Aorta (tissue), 5 donors: Measurements from ENCODE around the gene BRMS1L. TPM values are rescaled to one million over a fixed set of nuclear protein-coding genes. Genes with fewer than 3 reads are reported as not detected.
"Not testable (repeated sequence)": the region's sequence is repeated elsewhere in the genome, so short reads cannot be mapped to it uniquely, and the experiment has no call there.

Experiments used
- ATAC-seq: fragments of 200-7000 bp; cut with Tn5 transposase; one replicate; pipeline ENCODE4 v1.9.1; 2022; ENCODE audit warnings: moderate library complexity; ENCODE audit not compliant: low FRiP score
- DNase-seq, 2 donors: peaks; one replicate each; pipeline ENCODE4 v3.0.0-alpha.2; 2020
- H3K27ac ChIP-seq, 2 donors: one replicate each; pipeline ENCODE4 v1.5.1; 2013; ENCODE audit warnings: low read length in 2 of 2, mild to moderate bottlenecking in 2 of 2, moderate library complexity in 2 of 2, control low read depth in 1 of 2, inconsistent platforms in 1 of 2, low read depth in 1 of 2
- H3K27me3 ChIP-seq, 2 donors: one replicate each; pipeline ENCODE4 v1.6.1; 2013; ENCODE audit warnings: control low read depth in 1 of 2, low read length in 1 of 2, mild to moderate bottlenecking in 1 of 2, moderate library complexity in 1 of 2; ENCODE audit not compliant: insufficient read depth in 2 of 2, control insufficient read depth in 1 of 2
- H3K36me3 ChIP-seq, 2 donors: one replicate each; pipeline ENCODE4 v1.6.1; 2013; ENCODE audit warnings: control low read depth in 1 of 2, low read length in 1 of 2, mild to moderate bottlenecking in 1 of 2; ENCODE audit not compliant: insufficient read depth in 2 of 2, control insufficient read depth in 1 of 2
- H3K4me1 ChIP-seq, 2 donors: one replicate each; pipeline ENCODE4 v1.6.1; 2013; ENCODE audit warnings: low read length in 2 of 2, control low read depth in 1 of 2, mild to moderate bottlenecking in 1 of 2, moderate library complexity in 1 of 2; ENCODE audit not compliant: insufficient read depth in 2 of 2, control insufficient read depth in 1 of 2
- H3K4me3 ChIP-seq, 2 donors: one replicate each; pipeline ENCODE4 v1.5.1; 2013; ENCODE audit warnings: low read length in 2 of 2, control low read depth in 1 of 2, mild to moderate bottlenecking in 1 of 2
- H3K9me3 ChIP-seq: one replicate; pipeline ENCODE4 v1.6.1; 2013; ENCODE audit warnings: mild to moderate bottlenecking, low read length; ENCODE audit not compliant: control insufficient read depth
- WGBS, 2 donors: extraction: QIAGEN DNeasy Blood & Tissue Kit; methylation state at CpG; one replicate each; pipeline ENCODE4 v1.1.7; 2013; 5-methylcytosine and 5-hydroxymethylcytosine counted together
- intact Hi-C, 2 donors: fragments of 100-400 bp; cut with DNase I; formaldehyde crosslinking; loops; one replicate each; pipeline versions ENCODE4 v1.14.2 to v1.15.0; 2022
- polyA plus RNA-seq, 2 donors: library from polyadenylated mRNA; stranded (reverse); fragments of 200-250 nt; gene quantifications; one replicate each; pipeline ENCODE4 v1.2.3, GENCODE V29; 2013
- total RNA-seq, 2 donors: library from RNA; stranded (reverse); fragmentation: NEBNext Ultra II Directional; extraction: Animal tissue kit (Norgen Biotek cat#: 25700); gene quantifications; one replicate each; pipeline ENCODE4 v1.2.1, GENCODE V29; 2021
- donor health status: healthy with polysubstance abuse.
- donor health status: Bipolar disorder and iron deficiency.
- donor health status: DM: no; HTN: no; CAD: no.
- donor health status: DM: no; HTN: no; CAD: no.
- donor health status: DM: yes; HTN: yes; CAD: no.

Gene BRMS1L
- total and polyA plus RNA-seq, 4 donors = 9.6 to 20.9 (median 14.2) TPM

DNA sequence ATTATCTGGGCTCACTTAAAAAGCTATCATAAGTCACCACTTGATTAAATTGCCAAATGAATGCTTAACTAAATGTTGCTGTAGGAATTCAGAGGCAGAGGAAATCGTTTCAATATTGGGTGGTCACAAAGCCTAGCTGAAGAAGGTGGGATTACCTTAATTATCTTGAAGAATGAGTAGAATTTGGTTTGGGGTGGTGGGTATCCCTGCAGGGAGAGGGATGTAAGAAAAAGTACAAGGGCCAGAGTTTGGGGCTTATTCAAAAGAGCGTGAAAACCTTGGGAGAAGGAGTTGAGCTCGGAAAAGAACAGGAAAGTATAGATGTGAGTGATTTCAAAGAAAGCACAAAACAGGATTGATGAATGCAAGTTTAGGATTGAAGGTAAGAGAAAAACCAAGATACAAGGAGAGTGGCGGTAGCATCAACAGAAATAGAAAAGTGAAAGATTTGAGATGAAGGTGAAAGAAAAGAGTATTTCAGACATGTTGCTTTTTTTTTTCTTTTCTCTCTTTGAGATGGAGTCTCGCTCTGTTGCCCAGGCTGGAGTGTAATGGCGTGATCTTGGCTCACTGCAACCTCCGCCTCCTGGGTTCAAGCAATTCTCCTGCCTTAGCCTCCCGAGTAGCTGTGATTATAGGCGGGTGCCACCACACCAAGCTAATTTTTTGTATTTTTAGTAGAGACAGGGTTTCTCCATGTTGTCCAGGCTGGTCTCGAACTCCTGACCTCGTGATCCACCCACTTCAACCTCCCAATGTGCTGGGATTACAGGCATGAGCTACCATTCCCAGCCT is 1.7 kb downstream of the BRMS1L start:
- Histone ChIP-seq H3K27ac (no peak overlapping the region), H3K4me3 (no peak overlapping the region), H3K4me1 (no peaks in the 10 kb centered on the region), H3K27me3 (no peaks in the 10 kb centered on the region), H3K36me3 (no peaks in the 10 kb centered on the region), H3K9me3 (no peaks in the 10 kb centered on the region)
- intact Hi-C loops = loop anchor here in 1 of 2 donors (5.0 kb wide), 1 partner anchor 39 kb away; no protein-coding TSS in a partner anchor
- WGBS, 2 donors = 93% methylated on average over 11 of the region's 11 CpGs
- DNase-seq (no peak), ATAC-seq (no peak)

GRCh38 chr14:35829449-35829848 is 3.3 kb downstream of the BRMS1L start:
- intact Hi-C loops = loop anchor here in 1 of 2 donors (5.0 kb wide), 1 partner anchor 38 kb away; no protein-coding TSS in a partner anchor

GRCh38 chr14:35835208-35835982 is 9.3 kb downstream of the BRMS1L start:
- no peaks in the 10 kb centered on the region for H3K36me3 ChIP-seq
- no peaks in the 10 kb centered on the region for H3K9me3 ChIP-seq
- intact Hi-C loops = no loop called here
- 83 to 87% methylated on average over 5 of the region's 5 CpGs for WGBS, 2 donors
- H3K27me3 ChIP-seq = no peaks in the 10 kb centered on the region
- H3K27ac ChIP-seq = no peak overlapping the region
- H3K4me1 ChIP-seq = no peaks in the 10 kb centered on the region
- ATAC-seq (no peak), DNase-seq (no peak)
- H3K4me3 ChIP-seq = no peak overlapping the region

More at GRCh38 chr14:35829449-35829848, 3.3 kb downstream of the BRMS1L start:
- Histone ChIP-seq H3K9me3 (no peaks in the 10 kb centered on the region), H3K27me3 (no peaks in the 10 kb centered on the region), H3K27ac (no peak overlapping the region), H3K4me1 (no peaks in the 10 kb centered on the region), H3K4me3 (no peak overlapping the region), H3K36me3 (no peaks in the 10 kb centered on the region)
- DNase-seq (no peak), ATAC-seq (no peak)
- 5 to 19% methylated on average over 1 of the region's 1 CpG for WGBS, 2 donors

- H3K27me3 ChIP-seq, H3K36me3 ChIP-seq, H3K4me1 ChIP-seq, H3K27ac ChIP-seq, ATAC-seq, intact Hi-C loops, DNase-seq, H3K9me3 ChIP-seq, H3K4me3 ChIP-seq: not testable (repeated sequence)
- WGBS, 2 donors = 98% methylated on average over 2 of the region's 2 CpGs
Measured at GRCh38 chr14:35841704-35842103, 15.6 kb downstream of the BRMS1L start.

- H3K27me3 ChIP-seq, H3K4me1 ChIP-seq, H3K9me3 ChIP-seq, DNase-seq, H3K27ac ChIP-seq, H3K4me3 ChIP-seq, intact Hi-C loops, ATAC-seq, H3K36me3 ChIP-seq: not testable (repeated sequence)
- WGBS, 2 donors = 98 to 100% methylated on average over 2 of the region's 2 CpGs
Measured at GRCh38 chr14:35842245-35842644, 16.1 kb downstream of the BRMS1L start.

DNA sequence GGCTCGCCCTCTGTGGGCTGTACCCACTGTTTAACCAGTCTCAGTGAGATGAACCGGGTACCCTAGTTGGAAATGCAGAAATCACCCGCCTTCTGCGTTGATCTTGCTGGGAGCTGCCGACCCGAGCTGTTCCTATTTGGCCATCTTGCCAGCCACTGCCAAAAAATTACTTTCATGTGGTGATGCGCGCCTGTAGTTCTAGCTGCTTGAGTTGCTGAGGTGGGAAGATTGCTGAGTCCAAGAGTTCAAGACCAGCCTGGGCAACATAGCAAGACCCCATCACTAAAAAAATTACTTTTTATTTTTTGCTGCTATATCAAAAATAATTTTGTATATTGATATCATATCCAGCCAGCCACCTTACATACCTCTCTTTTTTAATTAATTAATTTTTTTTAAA is 18.4 kb downstream of the BRMS1L start:
- no peak for DNase-seq
- H3K36me3 ChIP-seq = peaks cover 0 to 2% of the 10 kb centered on the region in 2 donors
- no peaks in the 10 kb centered on the region for H3K9me3 ChIP-seq
- no peaks in the 10 kb centered on the region for H3K4me1 ChIP-seq
- WGBS, 2 donors = 97 to 99% methylated on average over 8 of the region's 8 CpGs
- H3K27ac ChIP-seq = no peak overlapping the region
- H3K4me3 ChIP-seq = no peak overlapping the region
- intact Hi-C loops = no loop called here
- ATAC-seq = no peak
- no peaks in the 10 kb centered on the region for H3K27me3 ChIP-seq

DNA sequence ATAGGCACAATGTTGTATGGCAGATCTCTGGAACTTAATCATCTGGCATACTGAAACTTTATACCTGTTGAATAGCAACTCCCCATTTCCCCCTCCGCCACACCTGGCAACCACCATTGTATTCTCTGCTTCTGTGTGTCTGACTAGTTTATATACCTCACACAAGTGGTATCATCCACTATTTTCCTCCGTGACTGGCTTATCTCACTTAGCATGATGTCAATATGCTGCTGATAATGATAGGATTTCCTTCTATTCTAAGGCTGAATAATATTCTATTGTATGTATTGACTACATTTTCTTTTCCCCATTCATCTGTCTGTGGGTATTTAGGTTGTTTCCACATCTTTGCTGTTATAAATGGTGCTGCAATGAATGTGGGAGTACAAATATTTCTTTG is 21.5 kb downstream of the BRMS1L start:
- Histone ChIP-seq H3K27ac (no peak overlapping the region), H3K9me3 (no peaks in the 10 kb centered on the region), H3K27me3 (no peaks in the 10 kb centered on the region), H3K4me3 (no peak overlapping the region), H3K36me3 (peaks cover 0 to 2% of the 10 kb centered on the region in 2 donors), H3K4me1 (no peaks in the 10 kb centered on the region)
- ATAC-seq = no peak
- 90 to 92% methylated on average over 2 of the region's 2 CpGs for WGBS, 2 donors
- intact Hi-C loops = no loop called here
- no peak for DNase-seq

DNA sequence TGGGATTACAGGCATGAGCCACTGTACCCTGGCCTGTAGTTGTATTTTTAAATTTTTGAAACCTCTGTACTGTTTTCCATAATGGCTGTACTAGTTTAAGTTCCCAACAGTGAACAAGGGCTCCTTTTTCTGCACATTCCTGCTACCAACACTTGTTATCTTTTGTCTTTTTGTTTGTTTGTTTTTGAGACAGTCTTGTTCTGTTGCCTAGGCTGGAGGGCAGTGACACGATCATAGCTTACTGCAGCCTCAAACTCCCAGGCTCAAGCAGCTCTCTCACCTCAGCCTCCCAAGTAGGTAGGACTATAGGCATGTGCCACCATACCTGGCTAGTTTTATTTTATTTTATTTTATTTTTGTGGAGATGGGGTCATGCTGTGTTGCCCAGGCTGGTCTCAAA is 23.0 kb downstream of the BRMS1L start:
- 86 to 88% methylated on average over 1 of the region's 1 CpG for WGBS, 2 donors
- Histone ChIP-seq H3K36me3 (peaks cover 0 to 2% of the 10 kb centered on the region in 2 donors), H3K9me3 (no peaks in the 10 kb centered on the region), H3K4me3 (no peak overlapping the region), H3K27me3 (no peaks in the 10 kb centered on the region), H3K27ac (no peak overlapping the region), H3K4me1 (no peaks in the 10 kb centered on the region)
- ATAC-seq = no peak
- intact Hi-C loops = no loop called here
- DNase-seq = no peak
